GM12878 (cell line): ENCODE measurements around the gene FSTL4. TPM values are rescaled to one million over a fixed set of nuclear protein-coding genes. Genes with fewer than 3 reads are reported as not detected.

ENCODE experiments used
- ATAC-seq: fragments of 200-7000 bp; cut with Tn5 transposase; 3 replicates; pipeline ENCODE4 v1.9.1; 2020; ENCODE audit warnings: mild to moderate bottlenecking, moderate library complexity
- BruUV-seq: library from RNA; stranded (reverse); fragments of 400-500 nt; replicated peaks from 2 replicates; lab custom pipeline; 2021; lab: Mats Ljungman, UMichigan
- CTCF ChIA-PET: fragments of 300-600 bp; sonication (Branson Sonifier 250); formaldehyde crosslinking; extraction: SDS; loops from one replicate; lab custom pipeline; 2021; ENCODE audit warnings: inconsistent platforms; lab: Yijun Ruan, JAX
- POLR2A ChIA-PET: fragments of 350-600 bp; formaldehyde crosslinking; extraction: SDS; loops from one replicate; lab custom pipeline; 2021; ENCODE audit warnings: inconsistent platforms; lab: Charles Lee
- RAD21 ChIA-PET: fragments of 300-600 bp; sonication (Branson Sonifier 250); formaldehyde crosslinking; loops from one replicate; lab custom pipeline; 2023; ENCODE audit warnings: antibody characterized with exemption; ENCODE audit not compliant: unreplicated experiment; lab: Charles Lee
- SMC1A ChIA-PET: fragments of 300-600 bp; sonication (Branson Sonifier 250); formaldehyde crosslinking; loops from one replicate; lab custom pipeline; 2023; ENCODE audit not compliant: unreplicated experiment, uncharacterized antibody; lab: Charles Lee
- DNase-seq: peaks from one replicate; pipeline ENCODE4 v3.0.0-alpha.2; 2011; ENCODE audit warnings: low read depth, low spot score
- FAIRE-seq: peaks from 3 replicates; lab custom pipeline; 2011; peaks lifted over from hg19 to GRCh38; lab: Jason Lieb, UNC
- H2AFZ ChIP-seq: 2 replicates; pipeline ENCODE4 v1.6.0; 2011; ENCODE audit warnings: low read depth, low read length, control low read depth; ENCODE audit not compliant: control insufficient read depth
- H3K27ac ChIP-seq: 2 replicates; pipeline ENCODE4 v1.5.1; 2011; ENCODE audit warnings: control low read depth; ENCODE audit not compliant: control insufficient read depth, insufficient read depth
- H3K27me3 ChIP-seq, 2 experiments: replicated peaks in 1 of 2; 2 replicates each; pipeline versions ENCODE4 v1.6.0 to v1.6.1; 2011; ENCODE audit warnings: low read length in 1 of 2; ENCODE audit not compliant: control insufficient read depth in 2 of 2, insufficient read depth in 2 of 2
- H3K36me3 ChIP-seq, 2 experiments: 2 replicates each; pipeline ENCODE4 v1.5.1; 2011; ENCODE audit warnings: low read length in 1 of 2; ENCODE audit not compliant: control insufficient read depth in 2 of 2, insufficient read depth in 2 of 2
- H3K4me1 ChIP-seq: 2 replicates; pipeline ENCODE4 v1.6.1; 2011; ENCODE audit warnings: mild to moderate bottlenecking, low read length, moderate library complexity, mixed read lengths; ENCODE audit not compliant: control insufficient read depth, insufficient read depth
- H3K4me2 ChIP-seq: 2 replicates; pipeline ENCODE4 v1.6.0; 2011; ENCODE audit warnings: control low read depth; ENCODE audit not compliant: control insufficient read depth, insufficient read depth
- H3K4me3 ChIP-seq: fragments of 200-600 bp; sonication (generic); 2 replicates; pipeline ENCODE4 v1.5.1; 2016
- H3K79me2 ChIP-seq: 2 replicates; pipeline ENCODE4 v1.6.0; 2011; ENCODE audit warnings: low read length; ENCODE audit not compliant: control insufficient read depth, insufficient read depth
- H3K9ac ChIP-seq: 2 replicates; pipeline ENCODE4 v1.8.0; 2011; ENCODE audit warnings: low read length, control low read depth, mixed read lengths; ENCODE audit not compliant: control insufficient read depth, insufficient read depth
- H3K9me3 ChIP-seq: replicated peaks from 3 replicates; pipeline ENCODE4 v1.5.1; 2011; ENCODE audit warnings: mild to moderate bottlenecking, low read length; ENCODE audit not compliant: control insufficient read depth, insufficient read depth
- H4K20me1 ChIP-seq: 2 replicates; pipeline ENCODE4 v1.6.0; 2011; ENCODE audit not compliant: control insufficient read depth, insufficient read depth
- CHD4 ChIP-seq: fragments of 200-600 bp; sonication (generic); IDR thresholded peaks from 2 replicates; pipeline ENCODE4 v1.6.1; 2016; ENCODE audit warnings: mild to moderate bottlenecking
- EGR1 ChIP-seq, 2 experiments: IDR thresholded peaks; 1 replicate in 1 of 2; 2 replicates in 1 of 2; pipeline ENCODE4 v1.6.1; 2011 to 2012; ENCODE audit warnings: low read depth in 2 of 2, low read length in 2 of 2, borderline replicate concordance in 1 of 2, mild to moderate bottlenecking in 1 of 2, moderate library complexity in 1 of 2
- HDGF ChIP-seq: fragments of 450-650 bp; IDR thresholded peaks from 2 replicates; pipeline ENCODE4 v1.6.1; 2016; ENCODE audit warnings: antibody characterized with exemption
- IKZF2 ChIP-seq, 2 experiments: fragments of 450-650 bp; IDR thresholded peaks; 2 replicates each; pipeline ENCODE4 v1.6.1; 2017; ENCODE audit warnings: mild to moderate bottlenecking in 2 of 2, moderate library complexity in 2 of 2
- JUNB ChIP-seq: IDR thresholded peaks from 2 replicates; pipeline ENCODE4 v1.6.1; 2016; ENCODE audit warnings: antibody characterized with exemption, mild to moderate bottlenecking
- MAX ChIP-seq: IDR thresholded peaks from 2 replicates; pipeline ENCODE4 v1.6.1; 2012; ENCODE audit warnings: low read depth, low read length, improper control_type of control experiment
- PML ChIP-seq: IDR thresholded peaks from 2 replicates; pipeline ENCODE4 v1.6.1; 2012; ENCODE audit warnings: low read length, inconsistent platforms
- RUNX3 ChIP-seq: IDR thresholded peaks from 2 replicates; pipeline ENCODE4 v1.6.1; 2012; ENCODE audit warnings: low read length, inconsistent platforms
- SIX5 ChIP-seq: IDR thresholded peaks from 2 replicates; pipeline ENCODE4 v1.6.1; 2011; ENCODE audit warnings: mild to moderate bottlenecking, low read depth, low read length, moderate library complexity; ENCODE audit not compliant: severe bottlenecking
- SMC3 ChIP-seq: IDR thresholded peaks from 2 replicates; pipeline ENCODE4 v1.6.1; 2011; ENCODE audit warnings: low read length, improper control_type of control experiment, borderline replicate concordance
- TARDBP ChIP-seq: IDR thresholded peaks from 2 replicates; pipeline ENCODE4 v1.6.1; 2016; ENCODE audit warnings: borderline replicate concordance
- TCF3 ChIP-seq: IDR thresholded peaks from 2 replicates; pipeline ENCODE4 v1.6.1; 2012; ENCODE audit warnings: low read depth, mild to moderate bottlenecking, low read length, borderline replicate concordance; ENCODE audit not compliant: insufficient read depth
- YBX1 ChIP-seq: fragments of 450-650 bp; IDR thresholded peaks from 2 replicates; pipeline ENCODE4 v1.6.1; 2016; ENCODE audit warnings: antibody characterized with exemption
- ZNF384 ChIP-seq: IDR thresholded peaks from 2 replicates; pipeline ENCODE4 v1.6.1; 2012; ENCODE audit warnings: low read depth, mild to moderate bottlenecking, low read length, improper control_type of control experiment, borderline replicate concordance
- WGBS: methylation state at CpG from one replicate; pipeline ENCODE4 v1.1.6; 2016; ENCODE audit warnings: low lambda C conversion rate; ENCODE audit not compliant: insufficient replicate concordance, insufficient coverage; ENCODE audit errors: missing lambda C conversion rate; 5-methylcytosine and 5-hydroxymethylcytosine counted together
- in situ Hi-C: fragments of 300-500 bp; cut with MboI; formaldehyde crosslinking; loops from 9 replicates; pipeline ENCODE4 v1.14.3; 2018; ENCODE audit warnings: mixed read lengths
- intact Hi-C: fragments of 100-400 bp; cut with micrococcal nuclease; formaldehyde crosslinking; loops from one replicate; pipeline ENCODE4 v1.14.2; 2022; ENCODE audit not compliant: unreplicated experiment
- polyA plus RNA-seq, 11 experiments: library from polyadenylated mRNA; depleted of rRNA in 4 of 11; unstranded in 6 of 11; stranded (reverse) in 5 of 11; fragments of >200 nt; fragmentation: Nextera tagmentation in 4 of 11; fragmentation: Illumina TruSeq in 1 of 11; extraction: Ambion mirVana in 4 of 11; extraction: Trizol in 1 of 11; gene quantifications; 1 replicate in 1 of 11; 2 replicates in 10 of 11; pipeline versions ENCODE4 v1.2.1 to v1.2.3, GENCODE V29; 2011 to 2016; ENCODE audit warnings: inconsistent platforms in 2 of 11, missing spikeins in 2 of 11, low read depth in 1 of 11
- total RNA-seq, 4 experiments: library from RNA; depleted of rRNA in 3 of 4; stranded (reverse); fragments of >200 nt in 3 of 4; fragmentation: Illumina TruSeq in 1 of 4; extraction: Trizol in 1 of 4; gene quantifications; 2 replicates each; pipeline versions ENCODE4 v1.2.1 to v1.2.3, GENCODE V29; 2013 to 2021

FSTL4 gene
- total and polyA plus RNA-seq, 10 of the 15 experiments (the other 5 are each of a cell fraction or from before 2014, with no cell fraction given): 0.01 to 0.79 (median 0.21) TPM; not detected in 6

GRCh38 chr5:133520062-133520461 is 92.3 kb downstream of the FSTL4 start:
- no peak overlapping the region for H2AFZ ChIP-seq
- H3K27me3 ChIP-seq: peaks cover 1 to 2% of the 10 kb centered on the region in 2 experiments
- CTCF ChIA-PET: no interaction called here
- no peak overlapping the region for H3K9ac ChIP-seq
- DNase-seq: no peak
- no peak overlapping the region for H3K27ac ChIP-seq
- no peaks in the 10 kb centered on the region for H3K36me3 ChIP-seq
- TF ChIP-seq TCF3: no peak
- no peak for TF ChIP-seq MAX
- TF ChIP-seq HDGF: no peak
- TF ChIP-seq EGR1 (IDR thresholded peaks at IDR 0.05; ENCODE audit: borderline replicate concordance in 1 of 2, low read depth in 2 of 2, low read length in 2 of 2): no peak
- no peak for TF ChIP-seq JUNB
- TF ChIP-seq IKZF2 (IDR thresholded peaks at IDR 0.05): no peak
- no peak for TF ChIP-seq PML
- no peak for TF ChIP-seq SIX5
- TF ChIP-seq CHD4: no peak
- no peak for TF ChIP-seq SMC3
- no peak for TF ChIP-seq TARDBP
- TF ChIP-seq ZNF384: no peak
- no peak for TF ChIP-seq RUNX3
- TF ChIP-seq YBX1: no peak
- FAIRE-seq: no peak
- no TSS peak for BruUV-seq
- WGBS: 0% methylated on average over 4 of the region's 4 CpGs
- intact Hi-C loops (no loop called here), in situ Hi-C loops (no loop called here)
- no peak overlapping the region for H3K4me2 ChIP-seq
- no peaks in the 10 kb centered on the region for H3K79me2 ChIP-seq
- H3K4me3 ChIP-seq: no peak overlapping the region
- no peak for ATAC-seq
- no peaks in the 10 kb centered on the region for H3K9me3 ChIP-seq
- SMC1A ChIA-PET: no interaction called here
- H3K4me1 ChIP-seq: no peaks in the 10 kb centered on the region
- POLR2A ChIA-PET: no interaction called here
- no peaks in the 10 kb centered on the region for H4K20me1 ChIP-seq
- RAD21 ChIA-PET: no interaction called here
